Measurements from ENCODE around the gene FBXO3. TPM values are rescaled to one million over a fixed set of nuclear protein-coding genes. Genes with fewer than 3 reads are reported as not detected.

Gene FBXO3
- total and polyA plus RNA-seq, 2 of the 8 experiments (the other 6 are each of a cell fraction or from before 2014, with no cell fraction given) = 15.9 to 25.7 TPM

DNA sequence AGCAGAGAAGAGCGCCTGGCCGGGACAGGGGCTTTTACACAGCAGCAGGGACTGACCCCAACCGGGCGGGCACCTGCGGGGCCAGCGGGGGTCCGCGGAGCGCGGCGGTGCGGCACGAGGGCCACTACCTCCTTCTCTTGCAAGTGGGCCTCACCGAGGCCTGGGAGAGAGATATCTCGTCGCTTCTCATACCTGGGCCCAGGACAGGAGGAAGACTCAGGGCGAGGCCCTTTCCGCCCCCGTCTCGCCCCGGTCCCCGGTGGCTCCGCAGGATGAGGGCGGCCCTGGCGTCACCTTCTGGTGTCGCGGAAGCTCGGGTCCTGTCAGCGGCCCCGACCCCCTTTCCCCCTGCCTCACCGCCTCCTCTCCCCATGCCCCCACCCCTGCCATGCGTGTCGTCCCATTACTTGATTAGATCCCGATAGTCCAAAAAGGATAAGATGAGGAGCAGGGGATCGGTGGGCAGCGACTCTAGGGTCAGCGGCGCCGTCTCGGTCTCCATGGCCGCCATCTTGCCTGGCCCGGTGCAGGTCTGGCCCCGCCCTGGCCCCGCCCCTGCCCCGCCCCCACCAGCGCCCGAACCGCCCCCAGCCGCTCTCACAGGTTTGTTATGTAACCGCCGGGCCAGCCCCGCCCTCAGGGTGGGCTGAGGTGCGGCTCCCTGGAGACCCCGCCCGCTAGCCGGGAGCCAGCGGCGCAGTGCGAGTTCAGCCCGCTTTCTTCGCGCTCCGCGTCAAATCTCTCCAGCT lies at the start of gene FBXO3 (continued):
- TF ChIP-seq, protein P1, sequence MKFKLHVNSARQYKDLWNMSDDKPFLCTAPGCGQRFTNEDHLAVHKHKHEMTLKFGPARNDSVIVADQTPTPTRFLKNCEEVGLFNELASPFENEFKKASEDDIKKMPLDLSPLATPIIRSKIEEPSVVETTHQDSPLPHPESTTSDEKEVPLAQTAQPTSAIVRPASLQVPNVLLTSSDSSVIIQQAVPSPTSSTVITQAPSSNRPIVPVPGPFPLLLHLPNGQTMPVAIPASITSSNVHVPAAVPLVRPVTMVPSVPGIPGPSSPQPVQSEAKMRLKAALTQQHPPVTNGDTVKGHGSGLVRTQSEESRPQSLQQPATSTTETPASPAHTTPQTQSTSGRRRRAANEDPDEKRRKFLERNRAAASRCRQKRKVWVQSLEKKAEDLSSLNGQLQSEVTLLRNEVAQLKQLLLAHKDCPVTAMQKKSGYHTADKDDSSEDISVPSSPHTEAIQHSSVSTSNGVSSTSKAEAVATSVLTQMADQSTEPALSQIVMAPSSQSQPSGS (IDR thresholded peaks at IDR 0.05; ENCODE audit: low read length) = no peak
- TF ChIP-seq ASH2L (IDR thresholded peaks at IDR 0.05; ENCODE audit: low read length) (peak; percentile 70), SRF (IDR thresholded peaks at IDR 0.05; ENCODE audit: low read depth, low read length) (no peak), HDAC2 (IDR thresholded peaks at IDR 0.05; ENCODE audit: borderline replicate concordance in 1 of 2, low read depth in 2 of 2, low read length in 2 of 2) (no peak), YY1 (IDR thresholded peaks at IDR 0.05; ENCODE audit: low read depth, low read length) (peak; percentile 92), SIN3A (conservative IDR thresholded peaks at IDR 0.05 in 1 of 2, IDR thresholded peaks at IDR 0.05 in 1 of 2; ENCODE audit: low read depth in 1 of 2, low read length in 2 of 2) (no peak), SIX5 (IDR thresholded peaks at IDR 0.05; ENCODE audit: low read depth, low read length) (no peak), CBX8 (IDR thresholded peaks at IDR 0.05; ENCODE audit: borderline replicate concordance, low read depth, low read length) (no peak), TBP (IDR thresholded peaks at IDR 0.05; ENCODE audit: low read depth, low read length) (no peak), CEBPB (IDR thresholded peaks at IDR 0.05; ENCODE audit: low read depth, low read length) (0 out of 2 replicates have a peak, but pooled peaks have one; percentile 31), SUZ12 (IDR thresholded peaks at IDR 0.05; ENCODE audit: low read length) (no peak), TAF7 (optimal IDR thresholded peaks at IDR 0.05; ENCODE audit: borderline replicate concordance, low read depth, low read length) (no peak), RBBP5 (IDR thresholded peaks at IDR 0.05; ENCODE audit: borderline replicate concordance, low read depth, low read length) (peak; percentile 86), GTF2F1 (IDR thresholded peaks at IDR 0.05; ENCODE audit: borderline replicate concordance, low read depth, low read length) (no peak), BRCA1 (IDR thresholded peaks at IDR 0.05; ENCODE audit: low read depth, low read length) (no peak), BACH1 (IDR thresholded peaks at IDR 0.05; ENCODE audit: low read length) (no peak), SIRT6 (IDR thresholded peaks at IDR 0.05; ENCODE audit: low read length) (no peak)
- TF ChIP-seq, protein P2, sequence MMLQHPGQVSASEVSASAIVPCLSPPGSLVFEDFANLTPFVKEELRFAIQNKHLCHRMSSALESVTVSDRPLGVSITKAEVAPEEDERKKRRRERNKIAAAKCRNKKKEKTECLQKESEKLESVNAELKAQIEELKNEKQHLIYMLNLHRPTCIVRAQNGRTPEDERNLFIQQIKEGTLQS (IDR thresholded peaks at IDR 0.05; ENCODE audit: insufficient read depth, low read depth, low read length) = no peak
- TF ChIP-seq, protein P3, sequence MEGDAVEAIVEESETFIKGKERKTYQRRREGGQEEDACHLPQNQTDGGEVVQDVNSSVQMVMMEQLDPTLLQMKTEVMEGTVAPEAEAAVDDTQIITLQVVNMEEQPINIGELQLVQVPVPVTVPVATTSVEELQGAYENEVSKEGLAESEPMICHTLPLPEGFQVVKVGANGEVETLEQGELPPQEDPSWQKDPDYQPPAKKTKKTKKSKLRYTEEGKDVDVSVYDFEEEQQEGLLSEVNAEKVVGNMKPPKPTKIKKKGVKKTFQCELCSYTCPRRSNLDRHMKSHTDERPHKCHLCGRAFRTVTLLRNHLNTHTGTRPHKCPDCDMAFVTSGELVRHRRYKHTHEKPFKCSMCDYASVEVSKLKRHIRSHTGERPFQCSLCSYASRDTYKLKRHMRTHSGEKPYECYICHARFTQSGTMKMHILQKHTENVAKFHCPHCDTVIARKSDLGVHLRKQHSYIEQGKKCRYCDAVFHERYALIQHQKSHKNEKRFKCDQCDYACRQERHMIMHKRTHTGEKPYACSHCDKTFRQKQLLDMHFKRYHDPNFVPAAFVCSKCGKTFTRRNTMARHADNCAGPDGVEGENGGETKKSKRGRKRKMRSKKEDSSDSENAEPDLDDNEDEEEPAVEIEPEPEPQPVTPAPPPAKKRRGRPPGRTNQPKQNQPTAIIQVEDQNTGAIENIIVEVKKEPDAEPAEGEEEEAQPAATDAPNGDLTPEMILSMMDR (IDR thresholded peaks at IDR 0.05; ENCODE audit: control extremely low read depth in 1 of 3, insufficient read depth in 1 of 3, low read depth in 1 of 3, low read length in 3 of 3) = no peak

Measured in H1 (cell line).